Subcutaneous abdominal adipose tissue (tissue), 5 donors: ENCODE measurements around the gene IFITM10.

Experiments
- H3K27ac ChIP-seq: one replicate; pipeline ENCODE4 v1.7.0; 2013; ENCODE audit warnings: low read depth, mild to moderate bottlenecking, inconsistent platforms, low read length, moderate library complexity
- H3K27me3 ChIP-seq, 5 donors: one replicate each; pipeline ENCODE4 v1.7.0; 2013; ENCODE audit warnings: low read length in 5 of 5, inconsistent platforms in 1 of 5; ENCODE audit not compliant: control insufficient read depth in 5 of 5, insufficient read depth in 4 of 5
- H3K36me3 ChIP-seq, 5 donors: one replicate each; pipeline ENCODE4 v1.7.0; 2013; ENCODE audit warnings: low read length in 5 of 5; ENCODE audit not compliant: control insufficient read depth in 5 of 5, insufficient read depth in 5 of 5
- H3K4me1 ChIP-seq, 5 donors: one replicate each; pipeline ENCODE4 v1.7.0; 2013; ENCODE audit warnings: low read length in 5 of 5, mild to moderate bottlenecking in 3 of 5, moderate library complexity in 1 of 5; ENCODE audit not compliant: control insufficient read depth in 5 of 5, insufficient read depth in 5 of 5
- H3K4me3 ChIP-seq, 5 donors: one replicate each; pipeline ENCODE4 v1.7.0; 2013; ENCODE audit warnings: low read length in 5 of 5, low read depth in 1 of 5
- H3K9ac ChIP-seq, 5 donors: one replicate each; pipeline ENCODE4 v1.7.0; 2013; ENCODE audit warnings: low read length in 5 of 5, mild to moderate bottlenecking in 4 of 5, moderate library complexity in 3 of 5
- H3K9me3 ChIP-seq, 5 donors: one replicate each; pipeline ENCODE4 v1.7.0; 2013; ENCODE audit warnings: low read length in 5 of 5; ENCODE audit not compliant: control insufficient read depth in 5 of 5
- donor health status: healthy.
- donor health status: healthy.
- donor health status: healthy.
- donor health status: healthy.
- donor health status: healthy.

IFITM10 gene

DNA sequence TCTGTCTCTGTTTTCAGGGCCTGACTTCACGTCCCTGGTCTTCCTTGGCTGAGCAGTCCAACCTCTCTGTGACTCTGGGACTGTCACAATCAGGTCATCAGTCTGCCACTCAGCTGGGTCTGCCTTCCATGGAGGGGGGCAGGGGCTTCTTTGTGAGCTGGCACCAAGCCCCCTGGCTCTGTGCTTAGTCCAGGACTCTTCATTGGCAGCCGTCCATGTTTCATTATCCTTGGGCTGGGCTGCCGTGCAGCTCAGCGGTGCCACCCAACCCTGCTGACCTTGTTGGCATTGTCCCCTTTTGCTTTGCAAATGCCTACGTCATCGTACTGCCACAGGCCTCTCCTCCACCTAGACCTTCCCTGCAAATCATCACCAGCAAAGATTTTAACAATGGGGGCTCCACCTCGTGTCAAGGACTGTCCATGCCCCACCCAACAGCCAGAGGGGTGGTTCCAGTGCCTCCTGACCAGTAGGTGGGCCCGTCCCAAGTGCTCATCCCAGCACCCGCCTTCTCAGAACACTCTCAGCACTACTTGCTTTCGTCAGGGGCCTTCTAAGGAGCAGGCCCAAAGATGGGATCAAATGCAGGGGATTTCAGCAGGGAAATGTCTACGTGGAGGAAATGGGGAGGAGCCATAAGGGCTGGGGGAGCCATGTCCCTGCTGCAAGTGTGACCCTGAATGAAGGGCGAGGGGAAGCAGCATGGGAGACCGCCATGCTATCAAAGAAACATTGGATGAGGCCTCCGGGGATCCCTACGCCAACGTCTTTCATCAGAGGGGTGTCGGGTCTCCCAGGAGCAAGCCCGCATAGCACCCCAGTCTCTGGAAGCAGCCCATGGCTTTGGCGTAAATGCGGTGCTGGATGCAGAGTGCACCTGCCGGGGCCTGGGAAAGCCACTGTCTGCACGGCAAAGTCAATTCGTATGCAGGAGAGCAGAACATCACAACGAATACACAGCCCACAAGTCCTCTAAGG, 35.2 kb downstream of the IFITM10 start:
- Histone ChIP-seq H3K36me3 (no peaks in the 10 kb centered on the region), H3K9me3 (no peaks in the 10 kb centered on the region), H3K9ac (no peak overlapping the region), H3K27ac (no peak overlapping the region), H3K4me3 (no peak overlapping the region), H3K4me1 (peaks cover 0 to 7% (median 4%) of the 10 kb centered on the region in 5 donors), H3K27me3 (peaks cover 0 to 5% (median 0%) of the 10 kb centered on the region in 5 donors)

DNA sequence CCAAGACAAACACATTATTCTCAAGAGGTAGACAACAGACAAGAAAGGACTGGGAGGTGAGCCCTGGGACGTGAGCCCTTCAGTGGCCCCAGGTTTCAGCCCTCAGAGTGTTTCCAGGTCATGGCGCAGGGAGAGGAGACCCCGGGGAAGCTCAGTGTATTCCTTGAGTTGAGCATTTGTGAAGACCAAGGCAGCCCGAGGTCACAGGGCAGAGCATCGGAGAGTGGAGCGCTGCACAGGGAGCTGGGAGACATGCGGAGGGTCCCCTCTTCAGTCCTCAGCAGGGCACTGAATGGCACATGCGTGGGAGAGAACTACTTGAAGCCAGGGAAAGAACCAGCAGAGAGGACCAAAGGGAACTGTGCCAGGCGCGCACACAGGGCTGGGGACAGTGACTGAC, 41.7 kb downstream of the IFITM10 start:
- H3K27me3 ChIP-seq = peaks cover 0 to 5% (median 3%) of the 10 kb centered on the region in 5 donors

DNA sequence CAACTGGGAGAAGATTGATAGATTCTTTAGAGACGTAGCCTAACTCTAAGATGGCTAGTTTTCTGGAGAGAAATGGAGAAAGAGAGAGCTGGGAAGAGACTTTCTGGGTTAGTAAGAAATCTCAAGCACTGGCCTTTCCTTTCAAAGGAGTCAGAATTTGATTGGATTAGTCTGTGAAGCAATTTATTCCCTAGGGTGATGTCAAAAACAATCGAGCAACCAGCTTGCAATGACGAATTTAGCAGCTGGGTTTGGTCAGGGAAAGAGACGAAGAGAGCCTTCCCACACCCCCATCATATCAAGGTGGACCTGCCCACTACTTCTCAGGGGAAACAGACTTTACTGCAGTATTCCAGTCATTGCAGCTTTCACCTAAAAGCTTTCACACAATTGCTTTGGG, 42.6 kb downstream of the IFITM10 start:
- no peak overlapping the region for H3K9ac ChIP-seq
- no peaks in the 10 kb centered on the region for H3K36me3 ChIP-seq
- H3K9me3 ChIP-seq = peaks cover 0 to 3% (median 0%) of the 10 kb centered on the region in 5 donors
- peaks cover 0 to 7% (median 4%) of the 10 kb centered on the region in 5 donors for H3K27me3 ChIP-seq
- no peak overlapping the region for H3K27ac ChIP-seq
- H3K4me1 ChIP-seq = no peaks in the 10 kb centered on the region
- no peak overlapping the region for H3K4me3 ChIP-seq

More for the DNA sequence above, 41.7 kb downstream of the IFITM10 start:
- Histone ChIP-seq H3K36me3 (no peaks in the 10 kb centered on the region), H3K9me3 (peaks cover 0 to 3% (median 0%) of the 10 kb centered on the region in 5 donors), H3K27ac (no peak overlapping the region), H3K4me3 (no peak overlapping the region), H3K9ac (no peak overlapping the region), H3K4me1 (no peaks in the 10 kb centered on the region)

GRCh38 chr11:1706634-1707400, 43.6 kb downstream of the IFITM10 start:
- no peaks in the 10 kb centered on the region for H3K36me3 ChIP-seq
- no peaks in the 10 kb centered on the region for H3K4me1 ChIP-seq
- H3K9ac ChIP-seq = no peak overlapping the region
- H3K4me3 ChIP-seq = no peak overlapping the region
- peaks cover 0 to 9% (median 4%) of the 10 kb centered on the region in 5 donors for H3K27me3 ChIP-seq
- H3K27ac ChIP-seq = no peak overlapping the region
- H3K9me3 ChIP-seq = peaks cover 0 to 3% (median 0%) of the 10 kb centered on the region in 5 donors

DNA sequence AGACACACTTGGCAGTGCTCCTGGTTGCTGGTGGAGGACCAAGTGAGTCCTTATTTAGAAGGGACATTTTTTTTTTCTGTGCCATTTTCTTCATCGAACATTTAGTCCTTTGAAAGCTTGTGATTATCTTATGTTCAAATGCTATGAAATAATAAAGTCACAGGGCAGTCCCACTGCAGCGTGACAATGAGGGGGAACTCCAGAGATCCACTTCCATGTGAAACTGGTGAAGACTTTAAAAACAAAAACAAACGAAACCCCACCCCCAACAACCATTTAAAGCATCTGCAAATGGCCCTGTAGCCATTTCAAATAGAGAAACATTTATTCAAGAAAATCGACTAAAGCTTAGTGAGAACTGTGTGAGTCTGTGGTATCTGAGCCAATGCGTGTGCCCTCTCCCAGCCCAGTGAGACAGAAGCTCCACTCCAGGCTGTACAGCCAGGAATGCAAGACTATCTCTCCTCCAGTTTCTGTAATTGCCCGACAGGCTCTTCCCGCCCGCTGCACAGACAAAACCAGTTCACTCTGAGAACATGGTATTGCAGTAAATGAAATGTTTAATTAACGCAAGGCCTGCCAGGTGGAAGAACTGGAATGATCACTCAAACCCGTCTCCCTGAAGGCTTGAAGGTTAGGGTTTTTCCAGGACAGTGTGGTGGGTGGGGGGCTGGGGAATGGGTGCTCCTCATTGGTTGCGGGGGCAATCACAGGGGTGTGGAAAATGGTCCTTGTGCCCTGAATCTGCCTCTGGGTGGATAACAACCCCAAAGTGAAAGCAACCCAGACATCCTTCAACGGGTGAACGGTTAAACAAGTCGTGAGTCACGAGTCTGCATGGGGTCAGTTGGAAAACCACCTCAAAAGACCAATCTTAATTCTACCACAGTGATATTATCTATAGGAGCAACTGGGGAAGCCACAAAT, 45.0 kb downstream of the IFITM10 start:
- H3K4me3 ChIP-seq = no peak overlapping the region
- H3K36me3 ChIP-seq = no peaks in the 10 kb centered on the region
- peaks cover 0 to 13% (median 8%) of the 10 kb centered on the region in 5 donors for H3K27me3 ChIP-seq
- no peak overlapping the region for H3K27ac ChIP-seq
- H3K4me1 ChIP-seq = no peaks in the 10 kb centered on the region
- peaks cover 0 to 3% (median 0%) of the 10 kb centered on the region in 5 donors for H3K9me3 ChIP-seq
- no peak overlapping the region for H3K9ac ChIP-seq

DNA sequence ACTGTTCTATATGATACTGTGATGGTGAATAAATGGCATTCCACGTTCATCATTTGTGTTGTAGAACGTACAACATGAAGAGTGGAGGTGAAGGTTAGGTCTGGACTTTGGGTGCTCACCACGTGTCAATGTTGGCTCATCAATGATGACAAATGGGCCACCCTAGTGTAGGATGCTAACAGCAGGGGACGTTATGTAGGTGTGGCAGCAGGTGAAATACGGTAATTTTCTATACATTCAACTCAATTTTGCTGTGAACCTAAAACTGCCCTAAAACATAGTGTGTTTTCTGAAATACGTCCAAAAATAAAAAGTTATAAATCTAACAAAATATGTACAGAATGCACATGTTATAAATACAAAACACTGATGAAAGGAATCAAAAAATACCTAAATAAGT, 47.2 kb downstream of the IFITM10 start:
- Histone ChIP-seq H3K27ac (no peak overlapping the region), H3K36me3 (no peaks in the 10 kb centered on the region), H3K9me3 (peaks cover 0 to 3% (median 0%) of the 10 kb centered on the region in 5 donors), H3K27me3 (peaks cover 0 to 22% (median 11%) of the 10 kb centered on the region in 5 donors), H3K9ac (no peak overlapping the region), H3K4me3 (no peak overlapping the region), H3K4me1 (no peaks in the 10 kb centered on the region)

- no peak overlapping the region for H3K27ac ChIP-seq
- no peak overlapping the region for H3K4me3 ChIP-seq
- no peaks in the 10 kb centered on the region for H3K36me3 ChIP-seq
- H3K4me1 ChIP-seq = no peaks in the 10 kb centered on the region
- H3K9me3 ChIP-seq = peaks cover 0 to 3% (median 0%) of the 10 kb centered on the region in 5 donors
- H3K27me3 ChIP-seq = peaks cover 0 to 22% (median 11%) of the 10 kb centered on the region in 5 donors
- H3K9ac ChIP-seq = no peak overlapping the region
Observed at GRCh38 chr11:1702506-1702905, 47.9 kb downstream of the IFITM10 start.

GRCh38 chr11:1701091-1701807, 49.1 kb downstream of the IFITM10 start:
- Histone ChIP-seq H3K4me3 (no peak overlapping the region), H3K4me1 (peaks cover 0 to 8% (median 0%) of the 10 kb centered on the region in 5 donors), H3K27me3 (peaks cover 0 to 16% (median 11%) of the 10 kb centered on the region in 5 donors)

DNA sequence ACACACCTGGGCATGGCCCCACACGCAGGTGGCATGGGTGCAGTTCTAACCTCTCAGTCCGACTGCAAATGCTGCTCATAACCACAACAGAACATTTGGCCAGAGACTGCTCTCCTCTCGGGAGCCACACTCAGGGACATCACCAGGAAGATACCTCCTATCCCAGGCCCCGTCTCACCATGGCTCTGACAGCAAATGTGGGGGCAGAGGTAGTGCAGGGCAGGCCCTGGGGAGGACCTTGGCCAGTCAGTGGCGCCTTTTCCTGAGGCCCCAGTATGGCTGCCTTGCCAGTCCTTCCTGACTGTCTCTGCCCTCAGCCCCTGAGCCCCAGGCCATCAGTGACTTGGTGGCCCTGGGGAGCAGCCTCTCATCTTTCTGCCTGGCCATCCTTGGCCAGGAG, 50.6 kb downstream of the IFITM10 start:
- H3K27ac ChIP-seq = no peak overlapping the region
- H3K4me1 ChIP-seq = peaks cover 0 to 8% (median 0%) of the 10 kb centered on the region in 5 donors
- no peaks in the 10 kb centered on the region for H3K36me3 ChIP-seq
- peaks cover 0 to 3% (median 0%) of the 10 kb centered on the region in 5 donors for H3K9me3 ChIP-seq
- H3K27me3 ChIP-seq = peaks cover 0 to 19% (median 11%) of the 10 kb centered on the region in 5 donors
- no peak overlapping the region for H3K9ac ChIP-seq
- no peak overlapping the region for H3K4me3 ChIP-seq

More at GRCh38 chr11:1701091-1701807, 49.1 kb downstream of the IFITM10 start:
- Histone ChIP-seq H3K9ac (no peak overlapping the region), H3K9me3 (peaks cover 0 to 3% (median 0%) of the 10 kb centered on the region in 5 donors), H3K36me3 (no peaks in the 10 kb centered on the region), H3K27ac (no peak overlapping the region)
